ENCODE data around the gene TMEM14B. TPM values are rescaled to one million over a fixed set of nuclear protein-coding genes. Genes with fewer than 3 reads are reported as not detected.
"Not testable (repeated sequence)": the region's sequence is repeated elsewhere in the genome, so short reads cannot be mapped to it uniquely, and the experiment has no call there.

The TMEM14B gene
- total RNA-seq, 1 donor from 2014 or later, result 115 TPM

DNA sequence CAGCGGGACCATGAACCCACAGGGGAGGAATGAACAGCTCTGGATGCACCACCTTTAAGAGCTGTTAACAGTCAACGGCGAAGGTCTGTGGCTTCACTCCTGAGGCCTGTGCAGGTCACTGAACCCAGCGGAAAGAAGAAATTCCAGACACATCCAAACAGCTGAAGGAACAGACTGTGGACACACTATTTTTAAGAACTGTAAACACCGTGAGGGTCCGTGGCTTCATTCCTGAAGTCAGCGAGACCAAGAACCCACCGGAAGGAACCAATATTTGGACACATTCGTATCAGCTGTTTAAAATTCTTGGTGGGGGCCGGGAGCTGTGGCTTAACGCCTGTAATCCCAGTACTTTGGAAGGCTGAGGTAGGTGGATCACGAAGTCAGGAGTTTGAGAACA is 5.4 kb upstream of the TMEM14B start:
- DNase-seq, result no peak
- ATAC-seq, result no peak
- intact Hi-C loops (cut with micrococcal nuclease), result no loop called here

DNA sequence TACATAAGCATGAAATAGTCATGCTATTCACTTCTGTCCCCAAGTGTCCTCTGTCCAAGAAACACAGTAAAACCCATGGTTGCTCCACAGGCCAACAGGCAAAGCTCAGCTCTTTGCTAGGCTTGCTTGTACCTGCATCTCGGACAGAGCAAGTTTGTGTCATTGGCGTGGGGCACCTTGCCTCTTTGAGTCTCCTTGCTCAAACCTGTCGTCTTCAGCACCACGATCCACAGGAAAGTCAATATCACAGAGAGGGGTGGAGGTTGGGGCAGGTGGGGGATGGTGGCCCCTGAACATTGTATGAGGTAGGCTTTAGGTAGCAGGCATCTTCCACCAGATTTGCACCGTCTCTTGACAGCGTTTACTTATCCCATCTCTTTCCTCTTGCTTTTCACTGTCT is 4.1 kb upstream of the TMEM14B start:
- DNase-seq (no peak), ATAC-seq (no peak)

DNA sequence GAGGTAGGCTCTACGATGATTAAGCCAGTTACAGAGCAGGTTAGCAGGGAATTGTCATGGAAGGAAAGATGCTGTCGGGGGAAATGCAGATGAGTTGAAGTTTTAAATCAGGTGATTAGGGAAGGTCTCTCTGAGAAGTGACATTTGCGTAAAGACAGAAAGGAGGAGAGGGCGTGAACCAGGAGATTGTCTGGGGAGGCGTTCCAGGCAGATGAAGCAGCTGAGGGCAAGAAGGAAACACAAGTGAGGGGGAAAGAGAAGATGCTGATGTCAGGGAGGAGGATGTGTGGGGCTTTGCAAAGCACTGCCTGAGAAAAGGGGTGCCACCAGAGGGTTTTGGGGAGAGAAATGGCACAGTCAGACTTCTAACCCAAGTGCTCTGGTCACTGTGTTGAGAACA is 2.5 kb upstream of the TMEM14B start:
- intact Hi-C loops (cut with micrococcal nuclease), result no loop called here
- ATAC-seq, result no peak
- no peak for DNase-seq

More for the DNA sequence above, 4.1 kb upstream of the TMEM14B start:
- intact Hi-C loops (cut with micrococcal nuclease), result no loop called here

DNA sequence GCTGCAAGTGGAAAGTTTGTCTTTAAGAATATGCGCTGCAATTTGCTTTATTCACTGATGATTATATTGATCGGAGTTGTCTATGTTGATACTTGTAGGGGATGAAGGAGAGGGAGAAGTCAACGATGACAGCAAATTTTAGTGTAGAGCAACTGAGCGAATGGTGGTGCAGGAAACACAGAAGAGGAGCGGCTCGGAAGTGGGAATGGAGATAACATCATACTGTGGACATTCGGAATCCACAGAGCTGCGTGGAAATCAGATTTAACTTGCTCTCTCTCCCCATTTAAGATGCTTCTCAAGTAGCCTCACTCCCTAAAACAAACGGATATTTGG is 722 bp upstream of the TMEM14B start:
- ATAC-seq (no peak), DNase-seq (no peak)
- intact Hi-C loops (cut with micrococcal nuclease), result no loop called here

DNA sequence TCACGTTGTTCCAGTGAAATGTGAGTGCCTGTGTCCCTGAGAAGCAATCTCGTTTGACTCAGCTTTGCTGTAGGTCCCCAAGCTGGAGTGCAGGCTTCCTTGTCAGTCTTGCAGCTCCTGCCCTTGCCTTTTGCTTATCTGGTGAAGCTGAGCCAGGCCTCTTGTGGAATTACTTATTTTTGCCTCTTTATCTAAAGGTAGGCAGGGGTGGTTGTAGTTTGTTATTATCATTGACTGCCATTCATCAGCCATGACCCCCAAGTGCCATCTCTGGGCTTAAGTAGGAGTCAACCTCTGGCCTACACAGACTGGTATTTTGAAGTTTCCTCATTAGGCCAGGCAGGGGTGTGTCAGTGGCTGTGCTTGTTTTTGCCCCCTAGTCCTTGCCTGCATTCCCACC is 2.1 kb downstream of the TMEM14B start:
- intact Hi-C loops (cut with micrococcal nuclease), result no loop called here

DNA sequence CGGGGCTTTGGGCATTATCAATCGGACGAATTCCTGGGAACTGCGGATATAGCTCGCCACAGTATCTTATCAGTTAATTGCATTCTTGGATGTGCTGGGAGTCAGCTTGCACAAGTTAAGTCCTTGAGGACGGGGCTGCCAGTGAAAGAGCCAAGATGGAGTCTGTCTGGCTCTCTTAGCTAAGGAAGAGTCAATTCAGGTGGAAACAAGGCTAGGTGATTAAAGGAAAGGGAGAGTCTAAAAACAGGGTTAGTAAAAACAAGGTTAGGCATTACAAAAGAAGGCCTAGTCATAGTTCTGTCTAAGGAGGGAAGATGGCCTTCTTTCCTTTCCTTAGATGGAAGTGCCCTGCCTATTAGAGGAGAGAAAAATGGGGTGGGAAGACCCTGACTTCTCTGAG is 3.0 kb downstream of the TMEM14B start:
- intact Hi-C loops (cut with micrococcal nuclease); DNase-seq; ATAC-seq: not testable (repeated sequence)

More for the DNA sequence above, 2.1 kb downstream of the TMEM14B start:
- DNase-seq, result no peak
- ATAC-seq, result no peak

DNA sequence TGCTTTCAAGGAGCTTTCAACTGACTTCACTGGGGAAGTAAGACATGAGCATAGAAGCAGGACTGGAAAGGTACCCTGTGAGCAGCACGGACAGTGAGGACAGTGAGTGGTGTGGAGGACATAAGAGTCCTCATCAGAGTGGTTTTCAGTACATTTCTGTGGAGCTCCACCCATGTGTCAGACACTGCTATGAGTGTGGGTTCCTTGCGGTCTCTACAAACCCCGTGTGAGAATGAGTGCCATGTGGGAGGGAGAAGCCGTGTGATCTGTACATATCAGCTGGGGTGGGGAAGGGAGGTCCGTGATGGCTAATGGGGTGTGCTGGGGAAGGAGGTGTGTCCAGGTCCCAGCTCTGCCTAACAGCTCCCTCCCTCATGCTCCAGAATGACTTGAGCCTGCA is 4.2 kb downstream of the TMEM14B start:
- ATAC-seq; intact Hi-C loops (cut with micrococcal nuclease); DNase-seq: not testable (repeated sequence)

DNA sequence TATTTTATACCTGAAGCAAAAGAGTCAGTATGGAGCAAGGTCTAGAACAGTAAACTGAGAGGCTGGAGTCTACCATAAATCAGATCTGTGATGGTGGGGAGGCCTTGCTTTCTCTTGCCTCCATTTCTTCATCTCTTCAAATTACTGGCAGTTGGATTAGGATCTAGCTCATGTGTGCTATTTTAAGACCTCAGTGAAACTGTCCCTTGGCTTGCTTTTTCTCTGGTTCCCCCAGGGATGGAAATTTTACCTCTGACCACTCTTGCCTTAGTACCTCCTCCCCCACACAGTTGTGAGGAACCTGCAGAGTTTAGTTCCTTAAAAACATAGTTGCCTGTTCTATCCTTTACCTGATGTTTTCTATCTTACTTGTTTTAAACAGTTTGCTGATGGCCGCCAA is 8.5 kb downstream of the TMEM14B start:
- ATAC-seq (no peak), DNase-seq (no peak)
- intact Hi-C loops (cut with micrococcal nuclease), result no loop called here

DNA sequence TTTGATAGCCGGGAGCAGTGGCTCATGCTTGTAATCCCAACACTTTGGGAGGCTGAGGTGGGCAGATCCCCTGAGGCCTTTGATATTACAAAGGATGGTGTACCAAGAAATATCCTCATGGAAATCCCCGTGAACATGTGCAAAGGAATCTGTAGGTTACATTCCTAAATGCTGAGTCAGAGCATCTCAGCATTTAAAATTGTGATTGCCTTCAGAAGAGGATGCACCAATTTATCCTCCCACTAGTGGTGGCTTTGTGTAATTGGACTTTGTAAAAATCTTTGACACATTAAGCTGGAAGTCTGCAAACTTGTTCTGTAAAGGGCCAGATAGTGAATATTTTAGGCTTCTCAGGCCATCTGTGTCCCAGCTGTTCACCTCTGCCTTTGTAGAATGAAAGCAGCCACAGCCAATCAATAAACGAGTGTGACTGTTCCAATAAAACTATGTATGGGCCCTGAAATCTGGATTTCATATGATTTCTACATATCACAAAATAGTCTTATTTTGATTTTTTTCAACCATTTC is 11.8 kb downstream of the TMEM14B start:
- ATAC-seq, result peak; percentile 66
- intact Hi-C loops (cut with micrococcal nuclease), result no loop called here
- no peak for DNase-seq

DNA sequence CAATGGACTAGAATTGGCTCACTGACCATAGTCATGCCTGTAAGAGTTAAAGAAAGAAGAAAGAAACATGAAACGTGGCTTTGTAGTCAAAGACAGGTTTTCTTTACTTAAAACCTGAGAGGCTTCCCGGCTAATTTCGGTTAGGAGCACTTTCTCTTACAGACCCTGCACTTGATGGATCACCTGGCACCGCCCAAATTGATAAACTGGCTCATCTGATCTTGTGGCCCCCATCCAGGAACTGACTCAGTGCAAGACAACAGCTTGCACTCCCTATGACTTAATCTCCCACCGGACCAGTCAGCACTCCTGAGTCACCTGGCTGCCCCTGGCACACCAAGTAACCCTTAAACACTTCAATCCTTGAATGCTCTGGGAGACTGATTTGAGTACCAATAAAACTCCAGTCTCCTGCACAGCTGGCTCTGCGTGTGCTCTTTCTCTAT is 12.3 kb downstream of the TMEM14B start:
- peak; percentile 90 for ATAC-seq
- intact Hi-C loops (cut with micrococcal nuclease), result no loop called here
- peak; percentile 33 for DNase-seq

DNA sequence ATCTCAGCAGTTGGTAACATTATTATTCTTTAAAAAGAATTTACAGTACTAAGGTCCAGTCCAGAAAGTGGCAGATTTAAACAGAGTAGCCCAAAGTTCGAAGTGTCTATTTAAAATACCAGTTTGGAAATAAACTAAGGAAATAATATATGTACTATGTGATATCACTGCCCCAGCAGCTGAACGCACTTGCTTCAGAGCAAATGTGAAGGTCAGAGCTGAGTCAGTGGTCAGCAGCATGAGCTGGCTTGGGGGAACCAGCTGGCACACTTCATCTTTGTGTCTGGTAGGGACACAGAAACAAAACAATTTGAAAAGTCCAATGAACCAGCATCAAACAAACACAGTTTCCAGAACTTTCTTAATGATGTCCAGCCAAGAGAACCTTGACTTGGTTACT is 15.4 kb downstream of the TMEM14B start:
- no peak for ATAC-seq
- DNase-seq, result no peak
- intact Hi-C loops (cut with micrococcal nuclease), result no loop called here

DNA sequence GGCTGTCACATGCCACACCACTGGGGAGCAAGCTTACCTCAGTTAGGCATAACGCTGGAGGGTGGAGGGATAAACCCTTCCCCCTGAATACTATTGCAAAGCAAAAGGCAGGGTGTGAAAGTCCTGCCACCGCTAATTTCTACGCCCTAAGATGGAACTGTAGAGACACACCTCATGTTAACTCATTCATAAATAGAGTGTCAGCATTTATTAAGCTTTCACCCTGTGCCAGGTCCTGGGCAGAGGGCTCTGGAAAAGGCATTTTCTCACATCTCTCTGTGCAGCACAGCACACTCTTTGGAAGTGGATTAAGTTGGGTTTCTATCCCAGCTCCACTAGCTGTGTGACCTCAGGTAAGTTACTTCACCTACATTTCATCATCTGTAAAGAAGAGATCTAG is 21.8 kb downstream of the TMEM14B start:
- intact Hi-C loops (cut with micrococcal nuclease), result no loop called here
- ATAC-seq (no peak), DNase-seq (no peak)

DNA sequence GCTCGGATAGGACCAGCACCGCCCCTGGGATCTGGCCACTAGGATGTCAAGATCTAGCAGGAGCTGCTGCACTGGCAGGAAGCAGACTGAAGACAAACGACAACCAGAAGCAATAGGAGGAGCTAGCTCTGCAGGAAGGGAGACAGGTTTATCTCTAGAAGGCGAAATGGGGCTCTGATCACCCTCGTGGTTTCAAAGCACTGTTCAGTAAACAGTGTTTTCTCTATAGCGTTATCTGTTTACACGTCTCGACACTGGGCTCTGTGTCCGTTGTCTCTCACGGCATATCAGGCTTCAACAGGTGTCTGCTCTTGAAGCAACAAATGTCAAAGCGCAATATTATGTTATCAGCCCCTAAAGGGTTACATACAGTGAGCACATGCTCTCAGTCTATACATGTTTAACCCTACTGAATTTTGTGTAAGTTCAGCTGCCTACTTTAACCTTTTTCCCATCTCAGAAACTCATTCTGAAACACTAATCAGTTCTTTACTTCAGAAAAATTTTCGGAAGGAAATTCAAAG is 23.8 kb downstream of the TMEM14B start:
- ATAC-seq, result no peak
- no peak for DNase-seq
- intact Hi-C loops (cut with micrococcal nuclease), result no loop called here

DNA sequence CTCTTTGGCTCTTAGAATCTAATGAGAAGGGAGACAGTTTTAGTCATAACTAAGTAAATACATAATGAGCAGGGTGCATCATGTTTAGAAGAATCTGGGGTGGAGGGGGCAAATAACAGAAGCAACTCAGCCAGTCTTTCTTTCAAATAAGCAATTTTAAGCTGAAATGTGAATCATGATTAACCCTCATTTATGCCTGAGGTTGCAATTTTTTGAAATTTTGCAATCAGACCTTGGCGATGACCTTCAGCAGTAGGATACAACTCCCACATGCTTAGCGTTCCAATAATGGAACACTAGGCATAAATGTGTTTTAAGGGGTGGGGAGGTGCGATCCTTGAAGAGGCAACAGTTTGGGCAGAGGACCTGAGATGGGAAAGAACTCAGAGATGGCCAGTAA is 30.6 kb downstream of the TMEM14B start:
- DNase-seq (no peak), ATAC-seq (no peak)
- intact Hi-C loops (cut with micrococcal nuclease), result no loop called here

DNA sequence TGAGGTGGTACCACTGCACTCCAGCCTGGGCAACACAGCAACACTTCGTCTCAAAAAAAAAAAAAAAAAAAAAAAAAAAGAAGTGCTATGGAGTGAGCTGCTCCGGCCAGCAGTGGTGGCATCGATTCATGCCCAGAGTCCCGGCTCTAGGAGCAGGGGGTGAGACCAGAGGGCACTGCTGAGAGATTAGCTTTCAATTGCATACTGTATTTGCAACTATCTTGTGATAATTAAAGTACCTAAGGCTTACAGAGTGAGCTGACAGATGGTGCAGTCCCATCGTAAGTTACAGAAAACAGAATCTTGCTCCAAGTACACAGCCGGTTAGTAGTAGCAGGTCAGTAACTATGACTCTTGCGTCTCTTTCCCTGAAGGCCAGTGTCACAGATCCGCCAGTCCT is 31.5 kb downstream of the TMEM14B start:
- intact Hi-C loops (cut with micrococcal nuclease), result no loop called here
- ATAC-seq (no peak), DNase-seq (no peak)

DNA sequence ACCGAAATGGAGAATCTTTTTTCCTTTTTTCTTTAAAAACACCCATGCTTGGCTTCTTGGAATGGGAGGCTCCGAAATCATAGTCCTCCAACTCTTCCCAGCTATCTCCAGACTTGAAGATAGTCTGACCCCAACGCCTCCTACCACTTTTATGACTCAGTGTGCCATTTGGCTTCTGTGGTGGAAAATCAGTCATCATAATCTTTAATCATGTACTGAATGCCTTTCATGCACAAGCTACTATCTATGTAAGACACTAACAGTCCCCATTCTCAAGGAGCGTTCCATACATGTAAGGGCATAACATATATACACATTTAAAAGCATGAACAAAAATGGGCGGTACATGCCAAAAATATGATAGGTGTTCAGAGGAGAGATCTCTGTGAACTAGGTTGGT is 44.1 kb downstream of the TMEM14B start:
- intact Hi-C loops (cut with micrococcal nuclease), result no loop called here

DNA sequence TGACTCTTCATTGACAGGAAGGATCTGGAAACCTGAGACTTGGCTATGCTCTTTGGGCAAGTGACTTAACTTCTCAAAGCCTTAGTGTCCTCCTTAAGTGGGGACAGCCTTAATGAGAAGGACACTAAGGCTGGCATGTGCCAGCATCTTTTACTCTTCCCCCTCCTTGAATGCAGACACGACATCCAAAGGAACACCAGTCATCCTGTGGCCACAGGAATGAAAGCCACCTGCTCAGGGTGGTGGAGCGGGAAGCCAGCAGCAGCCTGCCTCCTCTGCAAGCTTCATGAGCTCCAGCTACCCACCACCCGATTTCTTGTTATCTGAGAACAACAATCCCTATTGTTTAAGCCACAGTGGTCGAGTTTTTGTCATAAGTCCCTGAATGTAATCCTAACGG is 44.5 kb downstream of the TMEM14B start:
- DNase-seq (no peak), ATAC-seq (no peak)
- intact Hi-C loops (cut with micrococcal nuclease), result no loop called here

More for the DNA sequence above, 44.1 kb downstream of the TMEM14B start:
- no peak for DNase-seq
- ATAC-seq, result no peak

DNA sequence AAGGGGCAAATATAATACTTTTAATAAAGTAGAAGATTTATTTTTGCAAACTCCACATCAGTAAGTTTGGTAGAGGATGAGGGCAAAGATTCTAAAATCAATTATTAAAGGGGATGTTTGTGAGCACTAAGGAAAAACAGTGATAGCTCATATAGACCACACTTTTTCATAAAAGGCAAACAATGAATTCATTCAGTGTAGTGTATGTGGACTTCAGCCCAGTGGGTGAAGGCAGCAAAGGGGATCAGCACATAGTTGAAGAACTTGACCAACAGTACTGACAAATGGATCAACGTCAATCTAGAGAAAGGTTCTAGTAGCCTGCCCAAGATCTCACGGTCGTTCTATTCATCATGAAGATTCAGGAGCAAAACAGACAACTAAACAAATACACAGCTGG is 45.4 kb downstream of the TMEM14B start:
- no peak for ATAC-seq
- intact Hi-C loops (cut with micrococcal nuclease), result no loop called here
- DNase-seq, result no peak

DNA sequence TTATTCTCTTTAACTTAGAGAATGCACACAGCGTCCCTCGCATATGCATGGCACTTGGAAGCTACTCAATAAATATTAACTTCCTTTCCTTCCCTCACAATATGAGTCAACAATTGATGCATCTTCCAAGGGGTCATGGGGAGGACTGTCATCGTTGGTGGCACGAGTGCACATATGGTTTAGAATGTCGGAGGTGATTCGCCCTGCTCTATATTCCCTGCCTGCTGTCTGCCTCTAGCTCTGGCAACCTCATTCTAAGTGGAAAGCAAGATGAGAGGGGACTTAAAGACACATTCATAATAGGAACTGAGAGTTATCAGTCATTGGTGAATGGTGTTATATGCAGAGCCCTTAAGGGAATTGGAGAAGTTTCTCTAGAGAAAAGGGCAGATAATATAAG is 46.1 kb downstream of the TMEM14B start:
- intact Hi-C loops (cut with micrococcal nuclease), result no loop called here
- no peak for DNase-seq
- no peak for ATAC-seq

DNA sequence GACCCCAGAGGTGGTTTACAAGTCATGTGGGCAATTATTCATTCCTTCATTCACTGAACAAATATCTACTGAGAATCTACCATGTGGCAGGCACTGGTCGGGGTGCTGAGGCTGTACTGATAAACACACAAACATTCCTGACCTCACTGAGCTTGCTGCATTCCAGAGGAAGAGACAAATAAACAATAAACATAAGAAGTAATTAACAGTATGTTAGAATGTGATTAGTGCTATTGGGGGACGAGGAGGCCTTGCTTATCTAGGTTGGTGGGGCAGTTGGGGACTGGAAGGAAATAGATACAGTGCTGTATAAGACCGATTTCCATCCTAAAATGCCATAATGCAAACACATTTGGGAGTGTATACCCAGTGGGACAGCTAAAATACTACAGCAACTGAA is 46.6 kb downstream of the TMEM14B start:
- ATAC-seq (no peak), DNase-seq (no peak)
- intact Hi-C loops (cut with micrococcal nuclease), result no loop called here

DNA sequence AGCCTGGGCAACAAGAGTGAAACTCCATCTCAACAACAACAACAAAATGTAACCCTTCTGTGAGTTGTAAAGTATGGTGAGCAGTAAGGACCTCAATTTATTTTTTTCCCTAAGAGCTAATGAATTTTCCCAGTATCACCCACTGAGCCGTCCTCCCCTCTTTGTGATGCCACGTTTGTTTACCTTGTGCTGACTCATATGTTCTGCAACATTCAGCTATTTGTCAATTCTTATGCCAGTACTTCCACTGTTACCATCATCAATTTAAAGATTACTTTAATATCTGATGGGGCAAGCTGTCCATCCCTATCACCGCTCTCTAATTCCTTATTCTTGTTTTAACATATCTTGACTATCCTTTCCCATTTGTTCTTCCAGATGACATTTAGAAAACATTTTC is 53.2 kb downstream of the TMEM14B start:
- DNase-seq (no peak), ATAC-seq (no peak)
- intact Hi-C loops (cut with micrococcal nuclease), result no loop called here

Measured in left ventricle myocardium superior (tissue), 1 donor.